GM10248 (cell line): ENCODE results near the gene MRPS18A.

Experiments used
- CTCF ChIA-PET: fragments of 300-600 bp; sonication (Branson Sonifier 250); formaldehyde crosslinking; extraction: SDS; loops from one replicate; lab custom pipeline; 2021; ENCODE audit warnings: antibody characterized with exemption; lab: Yijun Ruan, JAX
- POLR2A ChIA-PET: fragments of 350-650 bp; sonication (Branson Sonifier 250); formaldehyde crosslinking; extraction: SDS; loops from one replicate; lab custom pipeline; 2020; ENCODE audit warnings: antibody characterized with exemption; lab: Yijun Ruan, JAX
- DNase-seq: peaks from one replicate; pipeline ENCODE4 v3.0.0; 2012; ENCODE audit errors: extremely low spot score
- CTCF ChIP-seq: IDR thresholded peaks from 2 replicates; pipeline ENCODE4 v1.5.1; 2012; ENCODE audit warnings: mild to moderate bottlenecking, low read depth; ENCODE audit errors: extremely low read depth, missing control alignments, control extremely low read depth

MRPS18A gene

GRCh38 chr6:43625393-43625992, 62.1 kb downstream of the MRPS18A start:
- ChIA-PET POLR2A (no interaction called here), CTCF (interaction anchor here (1.0 to 2.9 kb wide), 3 partner anchors 11 to 17 kb away, joined by 4 to 10 read pairs (median 6); no protein-coding TSS in a partner anchor)
- no peak for DNase-seq
- no peak for TF ChIP-seq CTCF

- POLR2A ChIA-PET: no interaction called here
Observed at GRCh38 chr6:43624786-43625288, 62.8 kb downstream of the MRPS18A start.

GRCh38 chr6:43623880-43624785, 63.5 kb downstream of the MRPS18A start:
- DNase-seq: no peak
- ChIA-PET POLR2A (no interaction called here), CTCF (interaction anchor here (2.4 to 2.9 kb wide), 2 partner anchors 10 to 16 kb away, joined by 6 to 10 read pairs; no protein-coding TSS in a partner anchor)
- no peak for TF ChIP-seq CTCF

More at GRCh38 chr6:43624786-43625288, 62.8 kb downstream of the MRPS18A start:
- no peak for DNase-seq
- no peak for TF ChIP-seq CTCF
- CTCF ChIA-PET: interaction anchor here (2.4 to 2.9 kb wide), 2 partner anchors 11 to 16 kb away, joined by 6 to 10 read pairs; no protein-coding TSS in a partner anchor

GRCh38 chr6:43622541-43622940, 65.0 kb downstream of the MRPS18A start:
- no peak for TF ChIP-seq CTCF
- no peak for DNase-seq
- ChIA-PET CTCF (interaction anchor here (1.1 to 5.6 kb wide), 2 partner anchors 12 to 14 kb away, joined by 3 to 37 read pairs; no protein-coding TSS in a partner anchor), POLR2A (no interaction called here)

GRCh38 chr6:43621836-43622180, 65.8 kb downstream of the MRPS18A start:
- DNase-seq: no peak
- ChIA-PET CTCF (interaction anchor here (1.1 to 5.6 kb wide), 2 partner anchors 11 to 13 kb away, joined by 3 to 37 read pairs; no protein-coding TSS in a partner anchor), POLR2A (no interaction called here)
- TF ChIP-seq CTCF: no peak
